Liver (tissue), 3 donors: ENCODE measurements around the gene GRAMD4.

Experiments
- ATF3 ChIP-seq: IDR thresholded peaks from 2 replicates; pipeline ENCODE4 v1.6.1; 2016; ENCODE audit warnings: antibody characterized with exemption
- CTCF ChIP-seq: fragments of 150-350 bp; IDR thresholded peaks from 2 replicates; pipeline ENCODE4 v1.5.1; 2017; ENCODE audit warnings: improper control_type of control experiment, low read depth, low read length; ENCODE audit not compliant: missing input control
- EGR1 ChIP-seq, 2 donors: IDR thresholded peaks; 2 replicates each; pipeline ENCODE4 v1.6.1; 2016 to 2018; ENCODE audit warnings: antibody characterized with exemption in 2 of 2, low read depth in 2 of 2
- FOXA1 ChIP-seq: IDR thresholded peaks from 2 replicates; pipeline ENCODE4 v1.6.1; 2016; ENCODE audit warnings: antibody characterized with exemption
- JUND ChIP-seq, 2 donors: IDR thresholded peaks; 2 replicates each; pipeline ENCODE4 v1.6.1; 2016; ENCODE audit warnings: antibody characterized with exemption in 2 of 2
- MAX ChIP-seq: IDR thresholded peaks from 2 replicates; pipeline ENCODE4 v1.6.1; 2016; ENCODE audit warnings: antibody characterized with exemption
- REST ChIP-seq: IDR thresholded peaks from 2 replicates; pipeline ENCODE4 v1.6.1; 2016; ENCODE audit warnings: antibody characterized with exemption, mild to moderate bottlenecking
- SP1 ChIP-seq: IDR thresholded peaks from 2 replicates; pipeline ENCODE4 v1.6.1; 2018; ENCODE audit warnings: antibody characterized with exemption, mild to moderate bottlenecking
- TAF1 ChIP-seq: conservative IDR thresholded peaks from 2 replicates; pipeline ENCODE4 v1.6.1; 2016; ENCODE audit warnings: antibody characterized with exemption, mild to moderate bottlenecking
- YY1 ChIP-seq: IDR thresholded peaks from 2 replicates; pipeline ENCODE4 v1.6.1; 2016; ENCODE audit warnings: antibody characterized with exemption, mild to moderate bottlenecking
- donor health status: healthy.
- donor health status: healthy.

- TF ChIP-seq REST (no peak), SP1 (no peak), TAF1 (no peak), JUND (IDR thresholded peaks at IDR 0.05) (no peak), CTCF (no peak), EGR1 (IDR thresholded peaks at IDR 0.05; ENCODE audit: low read depth in 2 of 2) (no peak), ATF3 (no peak), FOXA1 (no peak), MAX (no peak), YY1 (no peak)
Observed at GRCh38 chr22:46693634-46694415, 73.6 kb downstream of the GRAMD4 start.
